Head of caudate nucleus (tissue), 42 donors: ENCODE measurements around the gene LILRB5.

ENCODE experiments used
- DNase-seq, 42 donors: peaks; one replicate each; pipeline versions ENCODE4 v3.0.0 to v3.0.0-alpha.2; 2020 to 2021; ENCODE audit warnings: mixed read lengths in 7 of 42
- intact Hi-C: fragments of 100-400 bp; cut with DNase I; formaldehyde crosslinking; loops from one replicate; pipeline ENCODE4 v1.15.0; 2022

Gene LILRB5

GRCh38 chr19:54206030-54206830 lies 50.8 kb downstream of the LILRB5 start:
- intact Hi-C loops, result no loop called here
- no peak for DNase-seq

DNA sequence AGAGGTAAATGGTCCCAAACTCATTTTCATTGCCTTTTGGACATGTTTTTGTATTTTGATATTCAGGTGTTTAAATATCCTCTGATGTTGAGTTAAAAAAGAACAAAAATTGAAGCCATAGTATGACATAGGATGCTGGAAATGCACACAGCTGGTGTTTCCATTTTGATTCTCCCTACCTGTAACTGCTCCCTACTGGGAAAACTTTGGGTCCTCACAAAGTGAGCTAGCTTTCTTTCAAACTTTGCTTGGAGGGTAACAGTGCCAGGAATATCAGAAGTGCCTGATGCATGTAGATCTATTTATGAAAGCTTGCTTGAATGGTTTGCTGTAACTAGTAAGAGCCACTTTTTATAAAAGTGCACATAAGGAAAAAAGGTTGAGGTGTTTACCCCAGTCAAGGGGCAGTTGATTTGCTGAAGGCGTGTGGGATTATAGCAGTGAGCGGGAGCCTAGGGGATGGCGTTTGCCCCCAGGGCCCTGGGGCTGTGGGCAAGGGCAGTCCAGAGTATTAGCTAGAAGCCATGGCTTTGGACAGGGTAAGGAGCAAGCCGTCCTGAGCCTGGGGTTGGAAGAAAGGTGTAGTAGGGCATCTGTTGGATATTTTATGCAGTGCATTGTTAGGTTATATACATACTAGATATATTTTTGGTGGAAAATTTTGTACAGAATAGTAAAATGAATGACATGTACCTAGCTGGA lies 52.2 kb downstream of the LILRB5 start:
- intact Hi-C loops, result no loop called here
- no peak for DNase-seq

GRCh38 chr19:54203151-54203611 lies 53.9 kb downstream of the LILRB5 start:
- intact Hi-C loops, result no loop called here
- no peak for DNase-seq

DNA sequence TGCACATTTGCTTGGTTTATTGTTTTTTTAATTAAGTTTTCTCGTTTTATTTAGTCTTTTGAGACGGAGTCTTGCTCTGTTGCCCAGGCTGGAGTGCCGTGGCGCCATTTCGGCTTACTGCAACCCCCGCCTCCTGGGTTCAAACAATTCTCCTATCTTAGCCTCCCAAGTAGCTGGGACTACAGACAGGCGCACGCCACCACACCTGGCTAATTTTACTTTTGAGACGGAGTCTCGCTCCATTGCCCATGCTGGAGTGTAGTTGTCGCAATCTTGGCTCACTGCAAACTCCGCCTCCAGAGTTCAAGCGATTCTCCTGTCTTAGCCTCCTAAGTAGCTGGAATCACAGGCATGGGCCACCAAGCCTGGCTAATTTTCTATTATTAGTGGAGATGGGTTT lies 55.1 kb downstream of the LILRB5 start:
- intact Hi-C loops, result no loop called here
- DNase-seq, result no peak

DNA sequence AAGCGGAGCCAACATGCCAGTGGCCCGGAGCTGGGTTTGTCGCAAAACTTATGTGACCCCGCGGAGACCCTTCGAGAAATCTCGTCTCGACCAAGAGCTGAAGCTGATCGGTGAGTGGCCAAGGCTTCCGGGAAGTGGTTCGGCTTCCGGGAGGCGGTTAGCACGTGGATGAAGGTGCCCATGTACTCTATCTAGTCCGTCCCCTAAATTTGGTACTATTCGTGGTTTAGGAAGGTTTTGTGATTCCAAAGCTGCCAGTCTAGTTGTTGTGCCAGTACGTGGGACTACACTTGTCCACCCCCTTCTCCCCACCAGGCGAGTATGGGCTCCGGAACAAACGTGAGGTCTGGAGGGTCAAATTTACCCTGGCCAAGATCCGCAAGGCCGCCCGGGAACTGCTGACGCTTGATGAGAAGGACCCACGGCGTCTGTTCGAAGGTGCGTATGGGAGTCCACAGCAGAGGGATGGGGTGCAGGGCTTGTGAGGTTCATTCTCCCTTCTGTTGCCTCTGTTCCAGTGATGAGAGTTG lies 55.8 kb downstream of the LILRB5 start:
- no peak for DNase-seq
- intact Hi-C loops, result no loop called here
